HepG2 (cell line): ENCODE measurements around the gene SIK3. TPM values are rescaled to one million over a fixed set of nuclear protein-coding genes. Genes with fewer than 3 reads are reported as not detected.

Experiments used
- ATAC-seq: fragments of 200-7000 bp; cut with Tn5 transposase; 3 replicates; pipeline ENCODE4 v1.9.1; 2020; ENCODE audit warnings: mild to moderate bottlenecking, moderate library complexity
- BruUV-seq: library from RNA; stranded (reverse); fragments of 400-500 nt; replicated peaks from 2 replicates; lab custom pipeline; 2021; lab: Mats Ljungman, UMichigan
- CTCF ChIA-PET: fragments of 300-600 bp; formaldehyde crosslinking; extraction: SDS; loops from one replicate; lab custom pipeline; 2021; ENCODE audit warnings: low total read pairs, inconsistent platforms, low intra/inter-chr PET ratio; lab: Yijun Ruan, JAX
- POLR2A ChIA-PET: fragments of 350-600 bp; sonication (Branson Sonifier 250); formaldehyde crosslinking; loops from one replicate; lab custom pipeline; 2020; ENCODE audit warnings: antibody characterized with exemption, inconsistent platforms; lab: Yijun Ruan, JAX
- DNase-seq: peaks from one replicate; pipeline ENCODE4 v3.0.0-alpha.2; 2015; ENCODE audit warnings: low spot score
- FAIRE-seq: peaks from 3 replicates; lab custom pipeline; 2011; peaks lifted over from hg19 to GRCh38; lab: Jason Lieb, UNC
- H2AFZ ChIP-seq: one replicate; pipeline ENCODE4 v1.6.1; 2011; ENCODE audit warnings: low read length, inconsistent platforms
- H3K27ac ChIP-seq: fragments of 300-600 bp; 3 replicates; pipeline ENCODE4 v1.8.0; 2011; ENCODE audit warnings: mixed run types, mild to moderate bottlenecking, mixed read lengths, low read length, inconsistent platforms; ENCODE audit not compliant: insufficient read depth; ENCODE audit errors: extremely low read length
- H3K27me3 ChIP-seq, 2 experiments: fragments of 200-600 bp in 1 of 2; 2 replicates in 1 of 2; 3 replicates in 1 of 2; pipeline versions ENCODE4 v1.6.0 to v1.8.0; 2011; ENCODE audit warnings: low read length in 2 of 2, mild to moderate bottlenecking in 2 of 2, moderate library complexity in 2 of 2, inconsistent platforms in 1 of 2; ENCODE audit not compliant: insufficient read depth in 2 of 2, control insufficient read depth in 1 of 2
- H3K36me3 ChIP-seq, 2 experiments: fragments of 200-600 bp in 1 of 2; replicated peaks in 1 of 2; 2 replicates in 1 of 2; 3 replicates in 1 of 2; pipeline versions ENCODE4 v1.5.1 to v1.8.0; 2011; ENCODE audit warnings: low read length in 2 of 2, inconsistent platforms in 1 of 2; ENCODE audit not compliant: insufficient read depth in 2 of 2, control insufficient read depth in 1 of 2
- H3K4me1 ChIP-seq: 2 replicates; pipeline ENCODE4 v1.5.1; 2012; ENCODE audit warnings: low read length, inconsistent platforms; ENCODE audit not compliant: insufficient read depth
- H3K4me2 ChIP-seq: 2 replicates; pipeline ENCODE4 v1.6.0; 2011; ENCODE audit warnings: low read depth, low read length, inconsistent platforms
- H3K4me3 ChIP-seq, 3 experiments: fragments of 200-600 bp in 1 of 3; sonication (generic), shearing (Covaris generic) in 1 of 3; replicated peaks in 1 of 3; 2 replicates each; pipeline ENCODE4 v1.5.1; 2011 to 2016; ENCODE audit warnings: low read length in 3 of 3, inconsistent platforms in 2 of 3, low read depth in 2 of 3, mild to moderate bottlenecking in 2 of 3, control low read depth in 1 of 3, mixed read lengths in 1 of 3; ENCODE audit not compliant: insufficient read depth in 1 of 3
- H3K79me2 ChIP-seq: one replicate; pipeline ENCODE4 v1.6.1; 2011; ENCODE audit warnings: low read length, inconsistent platforms; ENCODE audit not compliant: insufficient read depth
- H3K9ac ChIP-seq: 2 replicates; pipeline ENCODE4 v1.6.0; 2011; ENCODE audit warnings: mild to moderate bottlenecking, low read depth, low read length, inconsistent platforms; ENCODE audit not compliant: insufficient read depth
- H3K9me3 ChIP-seq: 2 replicates; pipeline ENCODE4 v1.5.1; 2012; ENCODE audit warnings: mild to moderate bottlenecking, low read length
- H4K20me1 ChIP-seq: 2 replicates; pipeline ENCODE4 v1.6.0; 2011; ENCODE audit warnings: inconsistent platforms, mild to moderate bottlenecking, low read length, moderate library complexity; ENCODE audit not compliant: insufficient read depth
- ELF3 ChIP-seq: IDR thresholded peaks from 2 replicates; pipeline ENCODE4 v1.6.1; 2016; ENCODE audit warnings: missing genetic modification reagents, missing compliant biosample characterization
- KDM5B ChIP-seq: sonication (generic); formaldehyde crosslinking; IDR thresholded peaks from 2 replicates; pipeline ENCODE4 v1.4.0; 2020; ENCODE audit warnings: missing genetic modification reagents, mild to moderate bottlenecking, borderline replicate concordance
- LBX2 ChIP-seq: sonication (generic); formaldehyde crosslinking; IDR thresholded peaks from 2 replicates; pipeline ENCODE4 v1.5.0; 2020; ENCODE audit warnings: missing genetic modification reagents, mild to moderate bottlenecking, borderline replicate concordance
- MTF1 ChIP-seq: sonication (generic); formaldehyde crosslinking; IDR thresholded peaks from 2 replicates; pipeline ENCODE4 v1.5.0; 2020; ENCODE audit warnings: missing genetic modification reagents
- RARA ChIP-seq: IDR thresholded peaks from 2 replicates; pipeline ENCODE4 v1.6.1; 2016; ENCODE audit warnings: missing genetic modification reagents, missing compliant biosample characterization
- SP140L ChIP-seq: sonication (generic); formaldehyde crosslinking; IDR thresholded peaks from 2 replicates; pipeline ENCODE4 v1.4.0; 2020; ENCODE audit warnings: missing genetic modification reagents, borderline replicate concordance
- STAT6 ChIP-seq: sonication (generic); formaldehyde crosslinking; IDR thresholded peaks from 2 replicates; pipeline ENCODE4 v1.4.0; 2020; ENCODE audit warnings: missing genetic modification reagents, mild to moderate bottlenecking, borderline replicate concordance
- THAP8 ChIP-seq: sonication (generic); formaldehyde crosslinking; IDR thresholded peaks from 2 replicates; pipeline ENCODE4 v1.5.1; 2020; ENCODE audit warnings: missing genetic modification reagents, mild to moderate bottlenecking, borderline replicate concordance
- YEATS2 ChIP-seq: sonication (generic); formaldehyde crosslinking; IDR thresholded peaks from 2 replicates; pipeline ENCODE4 v1.4.0; 2020; ENCODE audit warnings: missing genetic modification reagents, borderline replicate concordance
- ZBTB37 ChIP-seq: sonication (generic); formaldehyde crosslinking; IDR thresholded peaks from 2 replicates; pipeline ENCODE4 v1.4.0; 2020; ENCODE audit warnings: mild to moderate bottlenecking, missing genetic modification reagents
- ZFP36 ChIP-seq: fragments of 150-350 bp; IDR thresholded peaks from 2 replicates; pipeline ENCODE4 v1.6.1; 2018; ENCODE audit warnings: borderline replicate concordance, low read length, low read depth; ENCODE audit not compliant: partially characterized antibody
- ZNF556 ChIP-seq: sonication (generic); formaldehyde crosslinking; IDR thresholded peaks from 2 replicates; pipeline ENCODE4 v1.4.0; 2020; ENCODE audit warnings: mild to moderate bottlenecking, missing genetic modification reagents, borderline replicate concordance
- ZNF607 ChIP-seq: sonication (generic); formaldehyde crosslinking; IDR thresholded peaks from 2 replicates; pipeline ENCODE4 v1.5.1; 2020; ENCODE audit warnings: missing genetic modification reagents, mild to moderate bottlenecking, borderline replicate concordance
- ZSCAN20 ChIP-seq: sonication (generic); formaldehyde crosslinking; IDR thresholded peaks from 2 replicates; pipeline ENCODE4 v1.4.0; 2020; ENCODE audit warnings: missing genetic modification reagents, mild to moderate bottlenecking, borderline replicate concordance
- WGBS: methylation state at CpG from one replicate; pipeline ENCODE4 v1.1.6; 2017; ENCODE audit warnings: low lambda C conversion rate; 5-methylcytosine and 5-hydroxymethylcytosine counted together
- in situ Hi-C: cut with HindIII; loops from 2 replicates; pipeline ENCODE4 v1.10.0; 2017; ENCODE audit warnings: low pct_unique_long_range_greater_than_20kb; ENCODE audit not compliant: extremely low pct_ligation_motif_present
- intact Hi-C: fragments of 100-400 bp; cut with micrococcal nuclease; formaldehyde crosslinking; loops from one replicate; pipeline ENCODE4 v1.10.0; 2022; ENCODE audit not compliant: unreplicated experiment
- polyA plus RNA-seq, 8 experiments: library from polyadenylated mRNA; depleted of rRNA in 3 of 8; stranded (reverse) in 7 of 8; unstranded in 1 of 8; fragments of >200 nt; fragmentation: Illumina TruSeq in 4 of 8; extraction: Trizol in 4 of 8; gene quantifications; 2 replicates each; pipeline versions ENCODE4 v1.2.1 to v1.2.3, GENCODE V29; 2011 to 2016; ENCODE audit warnings: low read depth in 4 of 8, missing spikeins in 1 of 8, mixed read lengths in 1 of 8; ENCODE audit not compliant: insufficient read depth in 1 of 8
- total RNA-seq, 5 experiments: library from RNA; depleted of rRNA; stranded (reverse); fragments of >200 nt; fragmentation: Illumina TruSeq; extraction: Trizol; gene quantifications; 2 replicates each; pipeline ENCODE4 v1.2.3, GENCODE V29; 2016; ENCODE audit warnings: low read depth in 1 of 5

Gene SIK3
- total and polyA plus RNA-seq, 2 of the 13 experiments (the other 11 are each of a cell fraction or from before 2014, with no cell fraction given): 5.7 to 9.8 TPM

GRCh38 chr11:116989184-116989583 is 109.0 kb downstream of the SIK3 start:
- peak overlapping the region; percentile 18; the same call in 1 of the 2 replicates for H3K4me2 ChIP-seq
- H3K27me3 ChIP-seq: no peaks in the 10 kb centered on the region
- ChIA-PET POLR2A (no interaction called here), CTCF (no interaction called here)
- in situ Hi-C loops: no loop called here
- peaks cover 32% of the 10 kb centered on the region for H4K20me1 ChIP-seq
- FAIRE-seq (no peak), ATAC-seq (no peak), DNase-seq (no peak)
- H3K27ac ChIP-seq: no peak overlapping the region
- no peaks in the 10 kb centered on the region for H3K9me3 ChIP-seq
- no peak overlapping the region for H3K4me3 ChIP-seq
- peaks cover 60% of the 10 kb centered on the region for H3K4me1 ChIP-seq
- no TSS peak for BruUV-seq
- TF ChIP-seq RARA (no peak), YEATS2 (CRISPR knock-in tag) (no peak), KDM5B (CRISPR knock-in tag) (no peak), STAT6 (CRISPR knock-in tag) (no peak), ZNF556 (no peak), THAP8 (CRISPR knock-in tag) (no peak), MTF1 (CRISPR knock-in tag) (no peak), ZSCAN20 (CRISPR knock-in tag) (no peak), LBX2 (CRISPR knock-in tag) (no peak), ZNF607 (CRISPR knock-in tag) (no peak), ZBTB37 (CRISPR knock-in tag) (no peak), ZFP36 (no peak), ELF3 (CRISPR knock-in tag) (no peak), SP140L (CRISPR knock-in tag) (no peak)
- TF ChIP-seq, all 625 proteins: peak for 0
- 75% methylated on average over 4 of the region's 4 CpGs for WGBS
- H3K79me2 ChIP-seq: peaks cover 21% of the 10 kb centered on the region
- H3K9ac ChIP-seq: no peak overlapping the region
- no peak overlapping the region for H2AFZ ChIP-seq
- intact Hi-C loops: no loop called here
- H3K36me3 ChIP-seq: no peaks in the 10 kb centered on the region
